ENCODE results near the gene TTLL6. TPM values are rescaled to one million over a fixed set of nuclear protein-coding genes. Genes with fewer than 3 reads are reported as not detected.

Gene TTLL6
- total RNA-seq, 1 donor from 2014 or later = not detected

- no peak overlapping the region for H3K4me3 ChIP-seq (ENCODE audit: low read depth, low read length)
- H3K27me3 ChIP-seq (ENCODE audit: control insufficient read depth, insufficient read depth, low read length) = peaks cover 75% of the 10 kb centered on the region
- no peak for TF ChIP-seq CTCF (IDR thresholded peaks at IDR 0.05; ENCODE audit: insufficient read depth, low read length, severe bottlenecking)
- no peaks in the 10 kb centered on the region for H3K36me3 ChIP-seq (ENCODE audit: control insufficient read depth, insufficient read depth, low read length)
- FAIRE-seq (no peak), DNase-seq (ENCODE audit: low read depth) (no peak)
These were observed 82.0 kb downstream of the TTLL6 start for GRCh38 chr17:48735062-48735351.

GRCh38 chr17:48734333-48735061, 82.5 kb downstream of the TTLL6 start:
- TF ChIP-seq CTCF (IDR thresholded peaks at IDR 0.05; ENCODE audit: insufficient read depth, low read length, severe bottlenecking) = no peak
- DNase-seq (ENCODE audit: low read depth) (no peak), FAIRE-seq (no peak)
- peaks cover 77% of the 10 kb centered on the region for H3K27me3 ChIP-seq (ENCODE audit: control insufficient read depth, insufficient read depth, low read length)
- H3K4me3 ChIP-seq (ENCODE audit: low read depth, low read length) = no peak overlapping the region
- no peaks in the 10 kb centered on the region for H3K36me3 ChIP-seq (ENCODE audit: control insufficient read depth, insufficient read depth, low read length)

GRCh38 chr17:48733632-48734328, 83.2 kb downstream of the TTLL6 start:
- no peak for FAIRE-seq
- TF ChIP-seq CTCF (IDR thresholded peaks at IDR 0.05; ENCODE audit: insufficient read depth, low read length, severe bottlenecking) = no peak
- Histone ChIP-seq H3K27me3 (ENCODE audit: control insufficient read depth, insufficient read depth, low read length) (peaks cover 78% of the 10 kb centered on the region), H3K36me3 (ENCODE audit: control insufficient read depth, insufficient read depth, low read length) (no peaks in the 10 kb centered on the region), H3K4me3 (ENCODE audit: low read depth, low read length) (no peak overlapping the region)
- DNase-seq (ENCODE audit: low read depth) = no peak

GRCh38 chr17:48732688-48733629, 84.1 kb downstream of the TTLL6 start:
- FAIRE-seq (no peak), DNase-seq (ENCODE audit: low read depth) (no peak)
- Histone ChIP-seq H3K4me3 (ENCODE audit: low read depth, low read length) (no peak overlapping the region), H3K36me3 (ENCODE audit: control insufficient read depth, insufficient read depth, low read length) (no peaks in the 10 kb centered on the region), H3K27me3 (ENCODE audit: control insufficient read depth, insufficient read depth, low read length) (peaks cover 77% of the 10 kb centered on the region)
- no peak for TF ChIP-seq CTCF (IDR thresholded peaks at IDR 0.05; ENCODE audit: insufficient read depth, low read length, severe bottlenecking)

- no peak for FAIRE-seq
- Histone ChIP-seq H3K27me3 (ENCODE audit: control insufficient read depth, insufficient read depth, low read length) (peaks cover 83% of the 10 kb centered on the region), H3K4me3 (ENCODE audit: low read depth, low read length) (no peak overlapping the region), H3K36me3 (ENCODE audit: control insufficient read depth, insufficient read depth, low read length) (no peaks in the 10 kb centered on the region)
- TF ChIP-seq CTCF (IDR thresholded peaks at IDR 0.05; ENCODE audit: insufficient read depth, low read length, severe bottlenecking) = no peak
- no peak for DNase-seq (ENCODE audit: low read depth)
These were observed 85.7 kb downstream of the TTLL6 start for GRCh38 chr17:48731355-48731754.

All from bronchial epithelial cell (primary cell).